Right atrium auricular region (tissue), 2 donors: ENCODE data around the gene UPP2. TPM values are rescaled to one million over a fixed set of nuclear protein-coding genes. Genes with fewer than 3 reads are reported as not detected.

ENCODE experiments used
- DNase-seq: peaks from one replicate; pipeline ENCODE4 v3.0.0-alpha.2; 2019; ENCODE audit warnings: low spot score
- H3K27ac ChIP-seq, 2 donors: fragments of 200-600 bp; sonication (generic); 1 replicate in 1 of 2; 2 replicates in 1 of 2; pipeline ENCODE4 v1.5.1; 2016 to 2019
- H3K27me3 ChIP-seq, 2 donors: fragments of 200-600 bp; sonication (generic); one replicate each; pipeline versions ENCODE4 v1.5.1 to v1.6.0; 2017 to 2019
- H3K36me3 ChIP-seq: fragments of 200-600 bp; sonication (generic); one replicate; pipeline ENCODE4 v1.5.1; 2016
- H3K4me1 ChIP-seq, 2 donors: fragments of 200-600 bp; sonication (generic); one replicate each; pipeline versions ENCODE4 v1.5.1 to v1.6.0; 2017 to 2019
- H3K4me3 ChIP-seq, 2 donors: fragments of 200-600 bp; sonication (generic); 1 replicate in 1 of 2; 2 replicates in 1 of 2; pipeline ENCODE4 v1.5.1; 2017 to 2019; ENCODE audit warnings: mild to moderate bottlenecking in 1 of 2, moderate library complexity in 1 of 2
- H3K9me3 ChIP-seq, 2 donors: fragments of 200-600 bp; sonication (generic); one replicate each; pipeline ENCODE4 v1.5.1; 2019
- total RNA-seq, 2 donors: library from RNA; depleted of rRNA; stranded (reverse); fragments of >200 nt; gene quantifications; one replicate each; pipeline ENCODE4 v1.1.0, GENCODE V29; 2016
- TF ChIP-seq, protein P1 (sequence below), 2 donors: fragments of 200-600 bp; sonication (generic); IDR thresholded peaks; one replicate each; pipeline ENCODE4 v1.5.1; 2019; ENCODE audit warnings: antibody characterized with exemption in 2 of 2

UPP2 gene
- total RNA-seq, 2 donors from 2014 or later, result not detected

DNA sequence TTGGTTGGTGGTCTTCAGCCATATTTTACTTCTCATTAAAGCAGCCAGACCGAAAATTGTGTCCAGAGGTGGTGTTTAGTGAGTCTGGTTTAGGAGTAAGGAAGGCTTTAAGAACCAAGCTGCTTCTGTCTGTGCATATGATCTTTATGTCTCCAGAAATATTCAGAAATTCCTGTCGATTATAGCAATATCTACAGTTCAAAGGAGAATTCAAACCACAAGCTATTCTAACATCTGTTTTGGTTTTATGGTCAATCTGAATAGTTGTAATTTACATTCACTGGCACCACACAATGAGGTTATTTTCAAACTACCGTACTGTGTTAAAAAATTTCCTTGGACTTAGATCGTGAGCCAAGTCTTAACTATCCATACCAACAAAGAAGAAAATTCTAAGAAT is 11.3 kb downstream of the UPP2 start:
- H3K36me3 ChIP-seq, result no peaks in the 10 kb centered on the region

GRCh38 chr2:158113741-158114295 is 12.1 kb downstream of the UPP2 start:
- Histone ChIP-seq H3K4me1 (no peaks in the 10 kb centered on the region), H3K27ac (no peak overlapping the region), H3K9me3 (no peaks in the 10 kb centered on the region), H3K27me3 (no peaks in the 10 kb centered on the region), H3K4me3 (no peak overlapping the region), H3K36me3 (no peaks in the 10 kb centered on the region)
- DNase-seq, result no peak
- TF ChIP-seq, protein P1, sequence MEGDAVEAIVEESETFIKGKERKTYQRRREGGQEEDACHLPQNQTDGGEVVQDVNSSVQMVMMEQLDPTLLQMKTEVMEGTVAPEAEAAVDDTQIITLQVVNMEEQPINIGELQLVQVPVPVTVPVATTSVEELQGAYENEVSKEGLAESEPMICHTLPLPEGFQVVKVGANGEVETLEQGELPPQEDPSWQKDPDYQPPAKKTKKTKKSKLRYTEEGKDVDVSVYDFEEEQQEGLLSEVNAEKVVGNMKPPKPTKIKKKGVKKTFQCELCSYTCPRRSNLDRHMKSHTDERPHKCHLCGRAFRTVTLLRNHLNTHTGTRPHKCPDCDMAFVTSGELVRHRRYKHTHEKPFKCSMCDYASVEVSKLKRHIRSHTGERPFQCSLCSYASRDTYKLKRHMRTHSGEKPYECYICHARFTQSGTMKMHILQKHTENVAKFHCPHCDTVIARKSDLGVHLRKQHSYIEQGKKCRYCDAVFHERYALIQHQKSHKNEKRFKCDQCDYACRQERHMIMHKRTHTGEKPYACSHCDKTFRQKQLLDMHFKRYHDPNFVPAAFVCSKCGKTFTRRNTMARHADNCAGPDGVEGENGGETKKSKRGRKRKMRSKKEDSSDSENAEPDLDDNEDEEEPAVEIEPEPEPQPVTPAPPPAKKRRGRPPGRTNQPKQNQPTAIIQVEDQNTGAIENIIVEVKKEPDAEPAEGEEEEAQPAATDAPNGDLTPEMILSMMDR (IDR thresholded peaks at IDR 0.05), result no peak

More for the DNA sequence above, 11.3 kb downstream of the UPP2 start:
- TF ChIP-seq, protein P1 (IDR thresholded peaks at IDR 0.05), result no peak
- Histone ChIP-seq H3K9me3 (no peaks in the 10 kb centered on the region), H3K27me3 (no peaks in the 10 kb centered on the region), H3K4me1 (no peaks in the 10 kb centered on the region), H3K27ac (no peak overlapping the region), H3K4me3 (no peak overlapping the region)
- DNase-seq, result no peak

- no peaks in the 10 kb centered on the region for H3K36me3 ChIP-seq
- H3K27ac ChIP-seq, result no peak overlapping the region
- TF ChIP-seq, protein P1 (IDR thresholded peaks at IDR 0.05), result no peak
- H3K27me3 ChIP-seq, result no peaks in the 10 kb centered on the region
- no peak overlapping the region for H3K4me3 ChIP-seq
- DNase-seq, result no peak
- no peaks in the 10 kb centered on the region for H3K4me1 ChIP-seq
- no peaks in the 10 kb centered on the region for H3K9me3 ChIP-seq
Measured at GRCh38 chr2:158114516-158114915, 12.8 kb downstream of the UPP2 start.

GRCh38 chr2:158115202-158115767 is 13.6 kb downstream of the UPP2 start:
- Histone ChIP-seq H3K4me3 (no peak overlapping the region), H3K4me1 (no peaks in the 10 kb centered on the region), H3K9me3 (no peaks in the 10 kb centered on the region), H3K27me3 (no peaks in the 10 kb centered on the region), H3K36me3 (no peaks in the 10 kb centered on the region), H3K27ac (no peak overlapping the region)
- no peak for DNase-seq
- TF ChIP-seq, protein P1 (IDR thresholded peaks at IDR 0.05), result no peak

- TF ChIP-seq, protein P1 (IDR thresholded peaks at IDR 0.05), result no peak
- Histone ChIP-seq H3K4me3 (no peak overlapping the region), H3K27me3 (no peaks in the 10 kb centered on the region), H3K36me3 (no peaks in the 10 kb centered on the region), H3K9me3 (no peaks in the 10 kb centered on the region), H3K4me1 (no peaks in the 10 kb centered on the region), H3K27ac (no peak overlapping the region)
- DNase-seq, result no peak
Measured at GRCh38 chr2:158116936-158117335, 15.3 kb downstream of the UPP2 start.

DNA sequence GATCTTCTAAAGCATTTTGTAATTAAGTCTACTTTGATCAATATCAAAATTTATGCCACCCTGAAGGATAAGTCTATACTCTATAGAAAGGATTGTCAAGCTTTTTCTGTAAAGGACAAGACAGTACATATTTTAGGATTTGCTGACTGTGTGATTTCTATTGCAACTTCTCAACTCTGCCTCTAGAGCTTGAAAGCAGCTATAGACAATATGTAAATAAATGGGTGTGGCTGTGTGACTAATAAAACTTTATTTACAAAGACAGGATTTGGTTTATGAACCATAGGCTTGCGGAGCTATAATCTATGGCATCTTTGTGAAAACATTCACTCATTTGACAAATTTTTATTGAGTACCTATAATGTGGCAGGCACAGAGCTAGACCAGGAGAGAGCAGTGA is 18.4 kb downstream of the UPP2 start:
- H3K4me1 ChIP-seq, result no peaks in the 10 kb centered on the region
- no peaks in the 10 kb centered on the region for H3K9me3 ChIP-seq
- no peaks in the 10 kb centered on the region for H3K27me3 ChIP-seq
- H3K27ac ChIP-seq, result no peak overlapping the region
- no peaks in the 10 kb centered on the region for H3K36me3 ChIP-seq
- H3K4me3 ChIP-seq, result no peak overlapping the region
- TF ChIP-seq, protein P1 (IDR thresholded peaks at IDR 0.05), result no peak
- DNase-seq, result no peak
